ENCODE results near the gene PCDH11Y. TPM values are rescaled to one million over a fixed set of nuclear protein-coding genes. Genes with fewer than 3 reads are reported as not detected.
"Not testable (repeated sequence)": the region's sequence is repeated elsewhere in the genome, so short reads cannot be mapped to it uniquely, and the experiment has no call there.

The PCDH11Y gene
- not detected for total RNA-seq
- not detected for polyA plus RNA-seq

GRCh38 chrY:5000057-5000456 lies at the start of gene PCDH11Y:
TSS of gene PCDH11Y (plus strand) at chrY:5000296. CDS start at chrY:5057100, 56,804 bp downstream.
- H3K27ac ChIP-seq (ENCODE audit: low read depth in 1 of 2, low read length in 2 of 2); H3K4me3 ChIP-seq (ENCODE audit: low read depth in 1 of 3, low read length in 3 of 3); H3K27me3 ChIP-seq (ENCODE audit: control insufficient read depth in 4 of 4, insufficient read depth in 4 of 4, low read length in 3 of 4); H3K9ac ChIP-seq (ENCODE audit: low read depth in 1 of 2, low read length in 2 of 2); H3K9me3 ChIP-seq (ENCODE audit: control insufficient read depth in 4 of 4, low read length in 3 of 4); H3K4me1 ChIP-seq (ENCODE audit: control insufficient read depth in 4 of 4, insufficient read depth in 4 of 4, low read length in 3 of 4); H3K36me3 ChIP-seq (ENCODE audit: control insufficient read depth in 4 of 4, insufficient read depth in 3 of 4, low read depth in 1 of 4, low read length in 3 of 4); DNase-seq (ENCODE audit: low spot score): not testable (repeated sequence)
- 0% methylated on average over 9 of the region's 21 CpGs for WGBS

- H3K36me3 ChIP-seq (ENCODE audit: control insufficient read depth in 4 of 4, insufficient read depth in 3 of 4, low read depth in 1 of 4, low read length in 3 of 4); H3K9ac ChIP-seq (ENCODE audit: low read depth in 1 of 2, low read length in 2 of 2); H3K9me3 ChIP-seq (ENCODE audit: control insufficient read depth in 4 of 4, low read length in 3 of 4); H3K4me3 ChIP-seq (ENCODE audit: low read depth in 1 of 3, low read length in 3 of 3); H3K27me3 ChIP-seq (ENCODE audit: control insufficient read depth in 4 of 4, insufficient read depth in 4 of 4, low read length in 3 of 4); DNase-seq (ENCODE audit: low spot score); H3K4me1 ChIP-seq (ENCODE audit: control insufficient read depth in 4 of 4, insufficient read depth in 4 of 4, low read length in 3 of 4); H3K27ac ChIP-seq (ENCODE audit: low read depth in 1 of 2, low read length in 2 of 2): not testable (repeated sequence)
- 73% methylated on average over 2 of the region's 4 CpGs for WGBS
Measured at GRCh38 chrY:4967894-4968293, 32.2 kb upstream of the PCDH11Y start.

GRCh38 chrY:4991743-4992400 lies 8.2 kb upstream of the PCDH11Y start:
- H3K27me3 ChIP-seq (ENCODE audit: control insufficient read depth in 4 of 4, insufficient read depth in 4 of 4, low read length in 3 of 4); H3K27ac ChIP-seq (ENCODE audit: low read depth in 1 of 2, low read length in 2 of 2); H3K4me1 ChIP-seq (ENCODE audit: control insufficient read depth in 4 of 4, insufficient read depth in 4 of 4, low read length in 3 of 4); H3K4me3 ChIP-seq (ENCODE audit: low read depth in 1 of 3, low read length in 3 of 3); H3K9ac ChIP-seq (ENCODE audit: low read depth in 1 of 2, low read length in 2 of 2); H3K36me3 ChIP-seq (ENCODE audit: control insufficient read depth in 4 of 4, insufficient read depth in 3 of 4, low read depth in 1 of 4, low read length in 3 of 4); DNase-seq (ENCODE audit: low spot score); H3K9me3 ChIP-seq (ENCODE audit: control insufficient read depth in 4 of 4, low read length in 3 of 4): not testable (repeated sequence)
- WGBS, result 12% methylated on average over 4 of the region's 8 CpGs

- not testable (repeated sequence) for H3K27ac ChIP-seq (ENCODE audit: low read depth in 1 of 2, low read length in 2 of 2); H3K4me3 ChIP-seq (ENCODE audit: low read depth in 1 of 3, low read length in 3 of 3); DNase-seq (ENCODE audit: low spot score); H3K4me1 ChIP-seq (ENCODE audit: control insufficient read depth in 4 of 4, insufficient read depth in 4 of 4, low read length in 3 of 4); H3K9me3 ChIP-seq (ENCODE audit: control insufficient read depth in 4 of 4, low read length in 3 of 4); H3K27me3 ChIP-seq (ENCODE audit: control insufficient read depth in 4 of 4, insufficient read depth in 4 of 4, low read length in 3 of 4); H3K9ac ChIP-seq (ENCODE audit: low read depth in 1 of 2, low read length in 2 of 2); H3K36me3 ChIP-seq (ENCODE audit: control insufficient read depth in 4 of 4, insufficient read depth in 3 of 4, low read depth in 1 of 4, low read length in 3 of 4)
- 38% methylated on average over 5 of the region's 5 CpGs for WGBS
Measured at GRCh38 chrY:4994892-4995291, 5.2 kb upstream of the PCDH11Y start.

GRCh38 chrY:5002476-5003184 lies 2.5 kb downstream of the PCDH11Y start:
- not testable (repeated sequence) for H3K27me3 ChIP-seq (ENCODE audit: control insufficient read depth in 4 of 4, insufficient read depth in 4 of 4, low read length in 3 of 4); H3K36me3 ChIP-seq (ENCODE audit: control insufficient read depth in 4 of 4, insufficient read depth in 3 of 4, low read depth in 1 of 4, low read length in 3 of 4); H3K4me3 ChIP-seq (ENCODE audit: low read depth in 1 of 3, low read length in 3 of 3); H3K4me1 ChIP-seq (ENCODE audit: control insufficient read depth in 4 of 4, insufficient read depth in 4 of 4, low read length in 3 of 4); H3K9ac ChIP-seq (ENCODE audit: low read depth in 1 of 2, low read length in 2 of 2); DNase-seq (ENCODE audit: low spot score); H3K9me3 ChIP-seq (ENCODE audit: control insufficient read depth in 4 of 4, low read length in 3 of 4); H3K27ac ChIP-seq (ENCODE audit: low read depth in 1 of 2, low read length in 2 of 2)
- 3% methylated on average over 34 of the region's 55 CpGs for WGBS

GRCh38 chrY:5038972-5039523 lies 39.0 kb downstream of the PCDH11Y start:
- H3K4me1 ChIP-seq (ENCODE audit: control insufficient read depth in 4 of 4, insufficient read depth in 4 of 4, low read length in 3 of 4); H3K4me3 ChIP-seq (ENCODE audit: low read depth in 1 of 3, low read length in 3 of 3); H3K36me3 ChIP-seq (ENCODE audit: control insufficient read depth in 4 of 4, insufficient read depth in 3 of 4, low read depth in 1 of 4, low read length in 3 of 4); H3K27me3 ChIP-seq (ENCODE audit: control insufficient read depth in 4 of 4, insufficient read depth in 4 of 4, low read length in 3 of 4); DNase-seq (ENCODE audit: low spot score); H3K9me3 ChIP-seq (ENCODE audit: control insufficient read depth in 4 of 4, low read length in 3 of 4); H3K27ac ChIP-seq (ENCODE audit: low read depth in 1 of 2, low read length in 2 of 2); H3K9ac ChIP-seq (ENCODE audit: low read depth in 1 of 2, low read length in 2 of 2): not testable (repeated sequence)

- not testable (repeated sequence) for DNase-seq (ENCODE audit: low spot score); H3K27me3 ChIP-seq (ENCODE audit: control insufficient read depth in 4 of 4, insufficient read depth in 4 of 4, low read length in 3 of 4); H3K9ac ChIP-seq (ENCODE audit: low read depth in 1 of 2, low read length in 2 of 2); H3K4me1 ChIP-seq (ENCODE audit: control insufficient read depth in 4 of 4, insufficient read depth in 4 of 4, low read length in 3 of 4); H3K27ac ChIP-seq (ENCODE audit: low read depth in 1 of 2, low read length in 2 of 2); H3K4me3 ChIP-seq (ENCODE audit: low read depth in 1 of 3, low read length in 3 of 3); H3K9me3 ChIP-seq (ENCODE audit: control insufficient read depth in 4 of 4, low read length in 3 of 4); H3K36me3 ChIP-seq (ENCODE audit: control insufficient read depth in 4 of 4, insufficient read depth in 3 of 4, low read depth in 1 of 4, low read length in 3 of 4)
- WGBS, result 39% methylated on average over 3 of the region's 3 CpGs
Measured at GRCh38 chrY:5083017-5083416, 82.9 kb downstream of the PCDH11Y start.

- WGBS, result 77% methylated on average over 2 of the region's 2 CpGs
- DNase-seq (ENCODE audit: low spot score); H3K4me1 ChIP-seq (ENCODE audit: control insufficient read depth in 4 of 4, insufficient read depth in 4 of 4, low read length in 3 of 4); H3K9ac ChIP-seq (ENCODE audit: low read depth in 1 of 2, low read length in 2 of 2); H3K27ac ChIP-seq (ENCODE audit: low read depth in 1 of 2, low read length in 2 of 2); H3K36me3 ChIP-seq (ENCODE audit: control insufficient read depth in 4 of 4, insufficient read depth in 3 of 4, low read depth in 1 of 4, low read length in 3 of 4); H3K9me3 ChIP-seq (ENCODE audit: control insufficient read depth in 4 of 4, low read length in 3 of 4); H3K4me3 ChIP-seq (ENCODE audit: low read depth in 1 of 3, low read length in 3 of 3); H3K27me3 ChIP-seq (ENCODE audit: control insufficient read depth in 4 of 4, insufficient read depth in 4 of 4, low read length in 3 of 4): not testable (repeated sequence)
Measured at GRCh38 chrY:5182998-5183397, 182.9 kb downstream of the PCDH11Y start.
